ENCODE results near the gene LIPC.

LIPC gene

GRCh38 chr15:58431221-58432149 is at the start of gene LIPC:
TSS of gene LIPC (plus strand) at chr15:58431991. CDS start at chr15:58432033, 42 bp downstream.
- DNase-seq (ENCODE audit: low read depth) = no peak

- no peak for DNase-seq (ENCODE audit: low read depth)
Measured at GRCh38 chr15:58383876-58384275, 47.9 kb upstream of the LIPC start.

GRCh38 chr15:58384667-58385066 is 47.1 kb upstream of the LIPC start:
- DNase-seq (ENCODE audit: low read depth) = no peak

- no peak for DNase-seq (ENCODE audit: low read depth)
Measured at GRCh38 chr15:58386081-58386480, 45.7 kb upstream of the LIPC start.

- DNase-seq (ENCODE audit: low read depth) = no peak
Measured at GRCh38 chr15:58386641-58387040, 45.1 kb upstream of the LIPC start.

GRCh38 chr15:58387130-58387529 is 44.7 kb upstream of the LIPC start:
- peak; percentile 88 for DNase-seq (ENCODE audit: low read depth)

GRCh38 chr15:58388211-58388610 is 43.6 kb upstream of the LIPC start:
- no peak for DNase-seq (ENCODE audit: low read depth)

- DNase-seq (ENCODE audit: low read depth) = no peak
Measured at GRCh38 chr15:58390118-58390517, 41.7 kb upstream of the LIPC start.

- DNase-seq (ENCODE audit: low read depth) = no peak
Measured at GRCh38 chr15:58390655-58391054, 41.1 kb upstream of the LIPC start.

- no peak for DNase-seq (ENCODE audit: low read depth)
Measured at GRCh38 chr15:58391088-58391487, 40.7 kb upstream of the LIPC start.

GRCh38 chr15:58392141-58392540 is 39.6 kb upstream of the LIPC start:
- DNase-seq (ENCODE audit: low read depth) = no peak

GRCh38 chr15:58392611-58393161 is 39.1 kb upstream of the LIPC start:
- DNase-seq (ENCODE audit: low read depth) = no peak

GRCh38 chr15:58393241-58393662 is 38.5 kb upstream of the LIPC start:
- no peak for DNase-seq (ENCODE audit: low read depth)

GRCh38 chr15:58396181-58396580 is 35.6 kb upstream of the LIPC start:
- DNase-seq (ENCODE audit: low read depth) = peak; percentile 95

GRCh38 chr15:58398071-58398470 is 33.7 kb upstream of the LIPC start:
- no peak for DNase-seq (ENCODE audit: low read depth)

GRCh38 chr15:58398643-58399042 is 33.1 kb upstream of the LIPC start:
- DNase-seq (ENCODE audit: low read depth) = no peak

- DNase-seq (ENCODE audit: low read depth) = no peak
Measured at GRCh38 chr15:58399739-58400138, 32.1 kb upstream of the LIPC start.

GRCh38 chr15:58401276-58401675 is 30.5 kb upstream of the LIPC start:
- DNase-seq (ENCODE audit: low read depth) = no peak

- no peak for DNase-seq (ENCODE audit: low read depth)
Measured at GRCh38 chr15:58401991-58402649, 29.7 kb upstream of the LIPC start.

- no peak for DNase-seq (ENCODE audit: low read depth)
Measured at GRCh38 chr15:58403581-58403980, 28.2 kb upstream of the LIPC start.

GRCh38 chr15:58404020-58404419 is 27.8 kb upstream of the LIPC start:
- DNase-seq (ENCODE audit: low read depth) = no peak

GRCh38 chr15:58404722-58405121 is 27.1 kb upstream of the LIPC start:
- DNase-seq (ENCODE audit: low read depth) = no peak

GRCh38 chr15:58405865-58406264 is 25.9 kb upstream of the LIPC start:
- no peak for DNase-seq (ENCODE audit: low read depth)
